HepG2 (cell line): ENCODE data around the gene REEP6. TPM values are rescaled to one million over a fixed set of nuclear protein-coding genes. Genes with fewer than 3 reads are reported as not detected.

ENCODE experiments used
- BORCS8-MEF2B ChIP-seq: sonication (generic); formaldehyde crosslinking; IDR thresholded peaks from 2 replicates; pipeline ENCODE4 v1.8.0; 2022; ENCODE audit warnings: mild to moderate bottlenecking, missing genetic modification reagents
- ESRRA ChIP-seq: sonication (generic); formaldehyde crosslinking; IDR thresholded peaks from 2 replicates; pipeline ENCODE4 v1.5.1; 2020; ENCODE audit warnings: mild to moderate bottlenecking, low read depth, missing genetic modification reagents
- MEIS2 ChIP-seq: sonication (generic); formaldehyde crosslinking; IDR thresholded peaks from 2 replicates; pipeline ENCODE4 v1.9.0; 2021; ENCODE audit warnings: mild to moderate bottlenecking, missing genetic modification reagents
- MIXL1 ChIP-seq: IDR thresholded peaks from 2 replicates; pipeline ENCODE4 v1.6.1; 2016
- PHF5A ChIP-seq: IDR thresholded peaks from one replicate; pipeline ENCODE4 v1.6.1; 2018; ENCODE audit warnings: low read depth, missing genetic modification reagents; ENCODE audit not compliant: unreplicated experiment
- PPARG ChIP-seq: conservative IDR thresholded peaks from 2 replicates; pipeline ENCODE4 v1.6.1; 2016; ENCODE audit warnings: missing biosample characterization, missing genetic modification reagents
- SETDB1 ChIP-seq: sonication (generic); formaldehyde crosslinking; IDR thresholded peaks from 2 replicates; pipeline ENCODE4 v1.5.1; 2020; ENCODE audit warnings: missing genetic modification reagents, mild to moderate bottlenecking, borderline replicate concordance
- ZC3H13 ChIP-seq: sonication (generic); formaldehyde crosslinking; IDR thresholded peaks from 2 replicates; pipeline ENCODE4 v1.8.1; 2023; ENCODE audit warnings: mild to moderate bottlenecking, missing genetic modification reagents, moderate library complexity
- ZMYM2 ChIP-seq: sonication (generic); formaldehyde crosslinking; IDR thresholded peaks from 2 replicates; pipeline ENCODE4 v1.8.0; 2022; ENCODE audit warnings: mild to moderate bottlenecking, missing genetic modification reagents
- ZNF501 ChIP-seq: sonication (generic); formaldehyde crosslinking; IDR thresholded peaks from 2 replicates; pipeline ENCODE4 v1.5.1; 2020; ENCODE audit warnings: mild to moderate bottlenecking, moderate library complexity, missing genetic modification reagents
- ZNF563 ChIP-seq: sonication (generic); formaldehyde crosslinking; IDR thresholded peaks from 2 replicates; pipeline ENCODE4 v1.8.0; 2022; ENCODE audit warnings: mild to moderate bottlenecking, moderate library complexity, missing genetic modification reagents
- ZNF749 ChIP-seq: sonication (generic); formaldehyde crosslinking; IDR thresholded peaks from 2 replicates; pipeline ENCODE4 v1.8.0; 2022; ENCODE audit warnings: mild to moderate bottlenecking, missing genetic modification reagents, moderate library complexity, borderline replicate concordance
- ZNF788 ChIP-seq: sonication (generic); formaldehyde crosslinking; IDR thresholded peaks from 2 replicates; pipeline ENCODE4 v1.5.0; 2020; ENCODE audit warnings: mild to moderate bottlenecking, missing genetic modification reagents, borderline replicate concordance
- polyA plus RNA-seq, 8 experiments: library from polyadenylated mRNA; depleted of rRNA in 3 of 8; stranded (reverse) in 7 of 8; unstranded in 1 of 8; fragments of >200 nt; fragmentation: Illumina TruSeq in 4 of 8; extraction: Trizol in 4 of 8; gene quantifications; 2 replicates each; pipeline versions ENCODE4 v1.2.1 to v1.2.3, GENCODE V29; 2011 to 2016; ENCODE audit warnings: low read depth in 4 of 8, missing spikeins in 1 of 8, mixed read lengths in 1 of 8; ENCODE audit not compliant: insufficient read depth in 1 of 8
- total RNA-seq, 5 experiments: library from RNA; depleted of rRNA; stranded (reverse); fragments of >200 nt; fragmentation: Illumina TruSeq; extraction: Trizol; gene quantifications; 2 replicates each; pipeline ENCODE4 v1.2.3, GENCODE V29; 2016; ENCODE audit warnings: low read depth in 1 of 5
- TF ChIP-seq, protein P1 (sequence below): sonication (generic); formaldehyde crosslinking; IDR thresholded peaks from 2 replicates; pipeline ENCODE4 v1.8.1; 2022; ENCODE audit warnings: low read depth, mild to moderate bottlenecking, missing genetic modification reagents
- TF ChIP-seq, protein P2 (sequence below): sonication (generic); formaldehyde crosslinking; IDR thresholded peaks from 2 replicates; pipeline ENCODE4 v1.4.0; 2020; ENCODE audit warnings: missing genetic modification reagents
- TF ChIP-seq, protein P3 (sequence below): fragments of 450-650 bp; IDR thresholded peaks from 2 replicates; pipeline ENCODE4 v1.6.1; 2016
- TF ChIP-seq, protein P4 (sequence below): sonication (generic); formaldehyde crosslinking; IDR thresholded peaks from 2 replicates; pipeline ENCODE4 v1.4.0; 2020; ENCODE audit warnings: missing genetic modification reagents
- TF ChIP-seq, protein P5 (sequence below): sonication (generic); formaldehyde crosslinking; IDR thresholded peaks from 2 replicates; pipeline ENCODE4 v1.8.1; 2022; ENCODE audit warnings: mild to moderate bottlenecking, missing genetic modification reagents
- TF ChIP-seq, protein P6 (sequence below): sonication (generic); formaldehyde crosslinking; IDR thresholded peaks from 2 replicates; pipeline ENCODE4 v1.8.0; 2022; ENCODE audit warnings: mild to moderate bottlenecking, missing genetic modification reagents, moderate library complexity

REEP6 gene
- total and polyA plus RNA-seq, 2 of the 13 experiments (the other 11 are each of a cell fraction or from before 2014, with no cell fraction given) = 10.0 to 28.8 TPM

- TF ChIP-seq, protein P1, sequence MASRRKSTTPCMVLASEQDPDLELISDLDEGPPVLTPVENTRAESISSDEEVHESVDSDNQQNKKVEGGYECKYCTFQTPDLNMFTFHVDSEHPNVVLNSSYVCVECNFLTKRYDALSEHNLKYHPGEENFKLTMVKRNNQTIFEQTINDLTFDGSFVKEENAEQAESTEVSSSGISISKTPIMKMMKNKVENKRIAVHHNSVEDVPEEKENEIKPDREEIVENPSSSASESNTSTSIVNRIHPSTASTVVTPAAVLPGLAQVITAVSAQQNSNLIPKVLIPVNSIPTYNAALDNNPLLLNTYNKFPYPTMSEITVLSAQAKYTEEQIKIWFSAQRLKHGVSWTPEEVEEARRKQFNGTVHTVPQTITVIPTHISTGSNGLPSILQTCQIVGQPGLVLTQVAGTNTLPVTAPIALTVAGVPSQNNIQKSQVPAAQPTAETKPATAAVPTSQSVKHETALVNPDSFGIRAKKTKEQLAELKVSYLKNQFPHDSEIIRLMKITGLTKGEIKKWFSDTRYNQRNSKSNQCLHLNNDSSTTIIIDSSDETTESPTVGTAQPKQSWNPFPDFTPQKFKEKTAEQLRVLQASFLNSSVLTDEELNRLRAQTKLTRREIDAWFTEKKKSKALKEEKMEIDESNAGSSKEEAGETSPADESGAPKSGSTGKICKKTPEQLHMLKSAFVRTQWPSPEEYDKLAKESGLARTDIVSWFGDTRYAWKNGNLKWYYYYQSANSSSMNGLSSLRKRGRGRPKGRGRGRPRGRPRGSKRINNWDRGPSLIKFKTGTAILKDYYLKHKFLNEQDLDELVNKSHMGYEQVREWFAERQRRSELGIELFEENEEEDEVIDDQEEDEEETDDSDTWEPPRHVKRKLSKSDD (CRISPR knock-in tag) = no peak
- no peak for TF ChIP-seq ZNF501
- TF ChIP-seq, protein P2, sequence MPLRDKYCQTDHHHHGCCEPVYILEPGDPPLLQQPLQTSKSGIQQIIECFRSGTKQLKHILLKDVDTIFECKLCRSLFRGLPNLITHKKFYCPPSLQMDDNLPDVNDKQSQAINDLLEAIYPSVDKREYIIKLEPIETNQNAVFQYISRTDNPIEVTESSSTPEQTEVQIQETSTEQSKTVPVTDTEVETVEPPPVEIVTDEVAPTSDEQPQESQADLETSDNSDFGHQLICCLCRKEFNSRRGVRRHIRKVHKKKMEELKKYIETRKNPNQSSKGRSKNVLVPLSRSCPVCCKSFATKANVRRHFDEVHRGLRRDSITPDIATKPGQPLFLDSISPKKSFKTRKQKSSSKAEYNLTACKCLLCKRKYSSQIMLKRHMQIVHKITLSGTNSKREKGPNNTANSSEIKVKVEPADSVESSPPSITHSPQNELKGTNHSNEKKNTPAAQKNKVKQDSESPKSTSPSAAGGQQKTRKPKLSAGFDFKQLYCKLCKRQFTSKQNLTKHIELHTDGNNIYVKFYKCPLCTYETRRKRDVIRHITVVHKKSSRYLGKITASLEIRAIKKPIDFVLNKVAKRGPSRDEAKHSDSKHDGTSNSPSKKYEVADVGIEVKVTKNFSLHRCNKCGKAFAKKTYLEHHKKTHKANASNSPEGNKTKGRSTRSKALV (CRISPR knock-in tag) = peak; percentile 94
- no peak for TF ChIP-seq ZNF749 (CRISPR knock-in tag)
- no peak for TF ChIP-seq PHF5A
- TF ChIP-seq ZC3H13 (CRISPR knock-in tag) = no peak
- peak; percentile 12; the same call in 1 of the 2 replicates for TF ChIP-seq MEIS2 (CRISPR knock-in tag)
- TF ChIP-seq, protein P3, sequence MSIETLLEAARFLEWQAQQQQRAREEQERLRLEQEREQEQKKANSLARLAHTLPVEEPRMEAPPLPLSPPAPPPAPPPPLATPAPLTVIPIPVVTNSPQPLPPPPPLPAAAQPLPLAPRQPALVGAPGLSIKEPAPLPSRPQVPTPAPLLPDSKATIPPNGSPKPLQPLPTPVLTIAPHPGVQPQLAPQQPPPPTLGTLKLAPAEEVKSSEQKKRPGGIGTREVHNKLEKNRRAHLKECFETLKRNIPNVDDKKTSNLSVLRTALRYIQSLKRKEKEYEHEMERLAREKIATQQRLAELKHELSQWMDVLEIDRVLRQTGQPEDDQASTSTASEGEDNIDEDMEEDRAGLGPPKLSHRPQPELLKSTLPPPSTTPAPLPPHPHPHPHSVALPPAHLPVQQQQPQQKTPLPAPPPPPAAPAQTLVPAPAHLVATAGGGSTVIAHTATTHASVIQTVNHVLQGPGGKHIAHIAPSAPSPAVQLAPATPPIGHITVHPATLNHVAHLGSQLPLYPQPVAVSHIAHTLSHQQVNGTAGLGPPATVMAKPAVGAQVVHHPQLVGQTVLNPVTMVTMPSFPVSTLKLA = no peak
- TF ChIP-seq ZMYM2 = 0 out of 2 replicates have a peak, but pooled peaks have one; percentile 14
- TF ChIP-seq ESRRA = 0 out of 2 replicates have a peak, but pooled peaks have one; percentile 36
- no peak for TF ChIP-seq SETDB1 (CRISPR knock-in tag)
- TF ChIP-seq ZNF788 (CRISPR knock-in tag) = no peak
- no peak for TF ChIP-seq MIXL1
- TF ChIP-seq, protein P4, sequence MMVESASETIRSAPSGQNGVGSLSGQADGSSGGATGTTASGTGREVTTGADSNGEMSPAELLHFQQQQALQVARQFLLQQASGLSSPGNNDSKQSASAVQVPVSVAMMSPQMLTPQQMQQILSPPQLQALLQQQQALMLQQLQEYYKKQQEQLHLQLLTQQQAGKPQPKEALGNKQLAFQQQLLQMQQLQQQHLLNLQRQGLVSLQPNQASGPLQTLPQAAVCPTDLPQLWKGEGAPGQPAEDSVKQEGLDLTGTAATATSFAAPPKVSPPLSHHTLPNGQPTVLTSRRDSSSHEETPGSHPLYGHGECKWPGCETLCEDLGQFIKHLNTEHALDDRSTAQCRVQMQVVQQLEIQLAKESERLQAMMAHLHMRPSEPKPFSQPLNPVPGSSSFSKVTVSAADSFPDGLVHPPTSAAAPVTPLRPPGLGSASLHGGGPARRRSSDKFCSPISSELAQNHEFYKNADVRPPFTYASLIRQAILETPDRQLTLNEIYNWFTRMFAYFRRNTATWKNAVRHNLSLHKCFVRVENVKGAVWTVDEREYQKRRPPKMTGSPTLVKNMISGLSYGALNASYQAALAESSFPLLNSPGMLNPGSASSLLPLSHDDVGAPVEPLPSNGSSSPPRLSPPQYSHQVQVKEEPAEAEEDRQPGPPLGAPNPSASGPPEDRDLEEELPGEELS = no peak
- TF ChIP-seq BORCS8-MEF2B (CRISPR knock-in tag) = peak; percentile 54; the same call in 1 of the 2 replicates
- no peak for TF ChIP-seq PPARG (CRISPR knock-in tag)
- TF ChIP-seq, protein P5, sequence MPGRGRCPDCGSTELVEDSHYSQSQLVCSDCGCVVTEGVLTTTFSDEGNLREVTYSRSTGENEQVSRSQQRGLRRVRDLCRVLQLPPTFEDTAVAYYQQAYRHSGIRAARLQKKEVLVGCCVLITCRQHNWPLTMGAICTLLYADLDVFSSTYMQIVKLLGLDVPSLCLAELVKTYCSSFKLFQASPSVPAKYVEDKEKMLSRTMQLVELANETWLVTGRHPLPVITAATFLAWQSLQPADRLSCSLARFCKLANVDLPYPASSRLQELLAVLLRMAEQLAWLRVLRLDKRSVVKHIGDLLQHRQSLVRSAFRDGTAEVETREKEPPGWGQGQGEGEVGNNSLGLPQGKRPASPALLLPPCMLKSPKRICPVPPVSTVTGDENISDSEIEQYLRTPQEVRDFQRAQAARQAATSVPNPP (CRISPR knock-in tag) = no peak
- TF ChIP-seq, protein P6, sequence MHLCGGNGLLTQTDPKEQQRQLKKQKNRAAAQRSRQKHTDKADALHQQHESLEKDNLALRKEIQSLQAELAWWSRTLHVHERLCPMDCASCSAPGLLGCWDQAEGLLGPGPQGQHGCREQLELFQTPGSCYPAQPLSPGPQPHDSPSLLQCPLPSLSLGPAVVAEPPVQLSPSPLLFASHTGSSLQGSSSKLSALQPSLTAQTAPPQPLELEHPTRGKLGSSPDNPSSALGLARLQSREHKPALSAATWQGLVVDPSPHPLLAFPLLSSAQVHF (CRISPR knock-in tag) = no peak
- peak; percentile 13; the same call in 1 of the 2 replicates for TF ChIP-seq ZNF563 (CRISPR knock-in tag)
Measured at GRCh38 chr19:1470305-1471009, 20.5 kb upstream of the REEP6 start (continued).
